ENCODE measurements around the gene TAF1B.

Gene TAF1B

DNA sequence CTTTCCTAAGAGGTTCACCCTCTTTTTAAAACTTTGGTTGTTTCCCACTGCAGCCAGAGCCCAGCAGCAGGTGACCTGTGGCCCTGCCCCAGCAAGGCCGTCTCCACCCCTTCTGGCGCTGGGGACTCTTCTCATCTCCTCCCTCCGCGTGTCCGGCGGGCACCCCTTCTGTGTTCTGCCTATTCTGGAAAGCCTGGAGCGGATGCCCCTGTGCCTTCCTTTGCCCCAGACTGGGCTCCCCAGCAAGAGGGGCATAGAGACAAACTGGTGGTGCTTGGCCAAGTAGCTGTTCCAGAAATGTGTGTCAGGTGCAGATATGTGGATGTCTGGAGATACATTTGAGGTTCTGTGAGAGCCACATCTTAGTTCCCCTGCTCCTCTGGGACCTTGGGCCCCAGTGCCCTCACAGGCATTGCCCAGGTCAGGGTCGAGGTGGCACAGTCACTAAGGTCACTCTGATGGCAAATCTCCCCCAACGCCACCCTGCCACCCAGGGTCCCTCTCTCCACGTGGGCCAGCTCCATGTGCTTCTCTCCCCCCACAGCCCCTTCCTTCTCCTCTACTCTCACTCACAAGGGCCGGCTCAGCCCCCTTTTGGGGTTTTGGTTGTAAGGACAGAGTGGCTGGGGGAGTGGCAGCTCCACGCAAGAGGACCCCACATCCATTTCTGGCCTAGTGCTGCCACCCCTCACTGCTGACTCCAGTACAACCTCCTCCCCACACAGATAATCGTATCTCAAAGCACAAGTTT, 35.5 kb upstream of the TAF1B start:
- CTCF ChIA-PET, result no interaction called here
- no peak overlapping the region; the same call in 1 of the 2 replicates for H3K27ac ChIP-seq
- TF ChIP-seq, protein P1, sequence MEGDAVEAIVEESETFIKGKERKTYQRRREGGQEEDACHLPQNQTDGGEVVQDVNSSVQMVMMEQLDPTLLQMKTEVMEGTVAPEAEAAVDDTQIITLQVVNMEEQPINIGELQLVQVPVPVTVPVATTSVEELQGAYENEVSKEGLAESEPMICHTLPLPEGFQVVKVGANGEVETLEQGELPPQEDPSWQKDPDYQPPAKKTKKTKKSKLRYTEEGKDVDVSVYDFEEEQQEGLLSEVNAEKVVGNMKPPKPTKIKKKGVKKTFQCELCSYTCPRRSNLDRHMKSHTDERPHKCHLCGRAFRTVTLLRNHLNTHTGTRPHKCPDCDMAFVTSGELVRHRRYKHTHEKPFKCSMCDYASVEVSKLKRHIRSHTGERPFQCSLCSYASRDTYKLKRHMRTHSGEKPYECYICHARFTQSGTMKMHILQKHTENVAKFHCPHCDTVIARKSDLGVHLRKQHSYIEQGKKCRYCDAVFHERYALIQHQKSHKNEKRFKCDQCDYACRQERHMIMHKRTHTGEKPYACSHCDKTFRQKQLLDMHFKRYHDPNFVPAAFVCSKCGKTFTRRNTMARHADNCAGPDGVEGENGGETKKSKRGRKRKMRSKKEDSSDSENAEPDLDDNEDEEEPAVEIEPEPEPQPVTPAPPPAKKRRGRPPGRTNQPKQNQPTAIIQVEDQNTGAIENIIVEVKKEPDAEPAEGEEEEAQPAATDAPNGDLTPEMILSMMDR (conservative IDR thresholded peaks at IDR 0.05; ENCODE audit: low read depth), result no peak
- DNase-seq (ENCODE audit: low spot score), result no peak
- POLR2A ChIA-PET (ENCODE audit: low non-redundant PET), result no interaction called here

DNA sequence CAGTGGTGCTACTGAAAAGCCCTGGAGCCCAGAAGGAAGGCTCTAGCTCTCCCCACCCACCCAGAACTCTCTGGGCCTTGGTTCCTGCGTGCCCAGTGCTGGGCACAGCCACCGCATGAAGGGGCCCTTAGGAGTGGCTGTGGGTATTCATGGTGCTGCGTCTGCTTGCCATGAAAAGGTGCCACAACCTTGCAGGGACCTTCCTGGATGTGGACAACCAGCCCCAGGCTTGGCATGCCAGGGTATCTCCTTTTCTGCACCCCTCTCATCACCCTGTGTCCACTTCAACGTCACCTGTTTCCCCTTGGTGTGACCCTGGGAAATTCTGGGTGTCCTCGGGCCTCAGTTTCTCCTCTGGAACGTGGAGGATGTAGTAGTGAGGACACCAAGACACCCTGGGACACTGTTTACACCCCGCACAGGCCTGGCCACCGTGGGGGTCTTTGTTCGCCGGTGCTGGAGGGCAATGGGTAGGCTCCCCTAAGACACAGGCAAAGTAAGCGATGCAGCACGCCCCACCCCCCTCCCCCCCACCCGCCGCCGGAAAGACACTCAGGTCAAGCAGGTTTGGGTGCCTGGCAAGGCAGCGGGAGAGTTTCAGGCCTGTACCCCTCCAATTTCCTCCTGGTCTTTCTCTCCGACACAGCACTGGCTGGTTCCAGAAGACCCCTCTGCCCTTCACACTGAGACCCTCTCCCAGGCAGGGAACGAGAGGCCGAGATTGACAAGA, 34.8 kb upstream of the TAF1B start:
- peak overlapping the region; percentile 25 for H3K27ac ChIP-seq
- POLR2A ChIA-PET (ENCODE audit: low non-redundant PET), result no interaction called here
- CTCF ChIA-PET, result no interaction called here
- TF ChIP-seq, protein P1 (conservative IDR thresholded peaks at IDR 0.05; ENCODE audit: low read depth), result no peak
- DNase-seq (ENCODE audit: low spot score), result peak; percentile 34

DNA sequence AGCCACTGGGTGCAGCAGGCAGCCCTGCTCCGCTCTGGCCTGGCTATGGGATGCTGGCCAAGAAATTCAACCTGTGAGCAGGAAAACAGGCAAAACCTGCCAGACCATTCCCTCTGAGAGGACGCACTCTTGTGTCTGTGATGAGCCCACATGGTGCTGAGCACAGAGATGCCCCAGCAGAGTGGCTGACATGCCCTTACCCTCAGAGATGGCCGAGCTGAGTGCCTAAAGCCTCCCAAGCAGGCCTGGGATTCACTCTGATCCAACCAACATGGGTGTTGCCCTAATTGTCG, 34.3 kb upstream of the TAF1B start:
- peak; percentile 59 for DNase-seq (ENCODE audit: low spot score)
- POLR2A ChIA-PET (ENCODE audit: low non-redundant PET), result no interaction called here
- CTCF ChIA-PET, result interaction anchor here (0.6 kb wide), 1 partner anchor 112 kb away, joined by 3 read pairs; no protein-coding TSS in a partner anchor
- H3K27ac ChIP-seq, result peak overlapping the region; percentile 25
- TF ChIP-seq, protein P1 (conservative IDR thresholded peaks at IDR 0.05; ENCODE audit: low read depth), result no peak

DNA sequence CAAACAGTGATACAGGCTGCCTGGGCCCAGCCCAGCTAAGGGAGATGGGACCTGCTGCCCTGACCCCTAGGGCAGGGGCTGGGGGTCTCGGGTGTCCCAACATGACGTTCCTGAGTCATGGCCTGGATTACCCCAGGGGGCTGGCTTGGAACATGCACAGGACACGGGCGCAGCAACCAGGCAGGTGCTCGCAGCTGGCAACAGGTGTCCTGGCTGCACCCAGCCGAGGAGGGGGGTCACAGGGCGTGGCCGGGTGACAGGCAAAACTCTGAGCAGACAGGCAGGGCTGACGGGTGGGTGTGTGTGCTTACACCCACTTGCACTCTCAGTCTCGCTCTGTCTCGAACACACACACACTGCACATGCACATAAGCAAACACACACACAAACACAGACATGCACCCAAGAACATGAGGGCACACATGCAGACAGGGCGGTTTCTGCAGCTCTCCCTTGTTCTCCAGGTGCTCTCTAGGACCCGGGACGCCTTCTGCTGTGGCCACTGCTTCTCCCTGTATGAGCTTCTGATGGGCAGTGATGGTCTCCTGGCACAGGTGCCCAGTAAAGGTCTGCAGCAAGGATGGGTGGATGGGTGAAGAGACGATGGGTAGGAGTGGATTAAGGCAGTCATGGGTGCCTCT, 33.7 kb upstream of the TAF1B start:
- DNase-seq (ENCODE audit: low spot score), result no peak
- peak overlapping the region; percentile 25 for H3K27ac ChIP-seq
- CTCF ChIA-PET, result interaction anchor here (0.6 kb wide), 1 partner anchor 112 kb away, joined by 3 read pairs; no protein-coding TSS in a partner anchor
- TF ChIP-seq, protein P1 (conservative IDR thresholded peaks at IDR 0.05; ENCODE audit: low read depth), result no peak
- POLR2A ChIA-PET (ENCODE audit: low non-redundant PET), result no interaction called here

GRCh38 chr2:9811216-9811615, 32.1 kb upstream of the TAF1B start:
- TF ChIP-seq, protein P1 (conservative IDR thresholded peaks at IDR 0.05; ENCODE audit: low read depth), result no peak
- peak overlapping the region; percentile 84 for H3K27ac ChIP-seq
- no peak for DNase-seq (ENCODE audit: low spot score)
- ChIA-PET CTCF (interaction anchor here (0.5 kb wide), 1 partner anchor 20 kb away, joined by 3 read pairs; no protein-coding TSS in a partner anchor), POLR2A (ENCODE audit: low non-redundant PET) (no interaction called here)

- DNase-seq (ENCODE audit: low spot score), result no peak
- TF ChIP-seq, protein P1 (conservative IDR thresholded peaks at IDR 0.05; ENCODE audit: low read depth), result no peak
- POLR2A ChIA-PET (ENCODE audit: low non-redundant PET), result no interaction called here
- peak overlapping the region; percentile 84 for H3K27ac ChIP-seq
- CTCF ChIA-PET, result interaction anchor here (0.5 to 2.8 kb wide), 2 partner anchors 11 to 21 kb away, joined by 3 to 56 read pairs; no protein-coding TSS in a partner anchor
Observed at GRCh38 chr2:9811679-9812511, 31.4 kb upstream of the TAF1B start.

All from RWPE1 (cell line).